Tibial nerve (tissue), 4 donors: ENCODE measurements around the gene ATP5F1A.

Source experiments
- EP300 ChIP-seq, 2 donors: sonication (generic); formaldehyde crosslinking; IDR thresholded peaks; one replicate each; pipeline ENCODE4 v1.6.1; 2017; ENCODE audit warnings: antibody characterized with exemption in 2 of 2, mild to moderate bottlenecking in 1 of 2
- TF ChIP-seq, protein P1 (sequence below), 5 experiments: fragments of 200-600 bp in 3 of 5; fragments of 450-650 bp in 2 of 5; sonication (generic) in 3 of 5; IDR thresholded peaks; one replicate each; pipeline ENCODE4 v1.5.1; 2016 to 2019; ENCODE audit warnings: antibody characterized with exemption in 5 of 5, mild to moderate bottlenecking in 3 of 5, moderate library complexity in 2 of 5

DNA sequence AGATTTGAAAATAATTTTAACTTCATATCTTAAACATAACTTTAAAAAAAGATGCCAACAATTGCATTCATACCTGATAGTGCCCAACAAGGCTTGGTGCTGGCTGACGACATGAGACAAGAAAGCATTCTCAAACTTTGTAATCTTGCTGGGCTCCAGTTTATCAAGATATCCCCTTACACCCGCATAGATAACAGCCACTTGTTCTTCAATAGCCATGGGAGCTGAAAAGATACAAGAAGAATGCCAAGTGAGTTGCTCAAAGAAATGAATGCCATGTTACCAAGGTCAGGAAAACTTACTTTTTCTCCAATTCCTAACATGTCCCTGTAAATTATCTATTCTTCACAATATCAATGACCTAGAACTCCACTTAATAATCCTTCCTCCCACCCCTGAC is 13.7 kb downstream of the ATP5F1A start:
- TF ChIP-seq, protein P1, sequence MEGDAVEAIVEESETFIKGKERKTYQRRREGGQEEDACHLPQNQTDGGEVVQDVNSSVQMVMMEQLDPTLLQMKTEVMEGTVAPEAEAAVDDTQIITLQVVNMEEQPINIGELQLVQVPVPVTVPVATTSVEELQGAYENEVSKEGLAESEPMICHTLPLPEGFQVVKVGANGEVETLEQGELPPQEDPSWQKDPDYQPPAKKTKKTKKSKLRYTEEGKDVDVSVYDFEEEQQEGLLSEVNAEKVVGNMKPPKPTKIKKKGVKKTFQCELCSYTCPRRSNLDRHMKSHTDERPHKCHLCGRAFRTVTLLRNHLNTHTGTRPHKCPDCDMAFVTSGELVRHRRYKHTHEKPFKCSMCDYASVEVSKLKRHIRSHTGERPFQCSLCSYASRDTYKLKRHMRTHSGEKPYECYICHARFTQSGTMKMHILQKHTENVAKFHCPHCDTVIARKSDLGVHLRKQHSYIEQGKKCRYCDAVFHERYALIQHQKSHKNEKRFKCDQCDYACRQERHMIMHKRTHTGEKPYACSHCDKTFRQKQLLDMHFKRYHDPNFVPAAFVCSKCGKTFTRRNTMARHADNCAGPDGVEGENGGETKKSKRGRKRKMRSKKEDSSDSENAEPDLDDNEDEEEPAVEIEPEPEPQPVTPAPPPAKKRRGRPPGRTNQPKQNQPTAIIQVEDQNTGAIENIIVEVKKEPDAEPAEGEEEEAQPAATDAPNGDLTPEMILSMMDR (IDR thresholded peaks at IDR 0.05): no peak
- TF ChIP-seq EP300 (IDR thresholded peaks at IDR 0.05): no peak
